ENCODE data around the gene MYH6. TPM values are rescaled to one million over a fixed set of nuclear protein-coding genes. Genes with fewer than 3 reads are reported as not detected.

The MYH6 gene
- total RNA-seq, 1 experiment from 2014 or later, result 0.09 TPM

- Mint-ChIP-seq H3K4me1 (peaks cover 13% of the 10 kb centered on the region), H3K9me3 (no peaks in the 10 kb centered on the region), H3K36me3 (no peaks in the 10 kb centered on the region), H3K27ac (no peak overlapping the region), H3K27me3 (ENCODE audit: low read depth) (peaks cover 35% of the 10 kb centered on the region), H3K4me3 (no peak overlapping the region)
- TF ChIP-seq JUN (CRISPR knock-in tag; IDR thresholded peaks at IDR 0.05), result no peak
- no peak for TF ChIP-seq ZNF232 (CRISPR knock-in tag; IDR thresholded peaks at IDR 0.05)
- TF ChIP-seq ARID4B (CRISPR knock-in tag; IDR thresholded peaks at IDR 0.05; ENCODE audit: borderline replicate concordance), result no peak
- no peak for TF ChIP-seq TEAD1 (CRISPR knock-in tag; IDR thresholded peaks at IDR 0.05)
- no peak for TF ChIP-seq ESRRA (CRISPR knock-in tag; IDR thresholded peaks at IDR 0.05; ENCODE audit: borderline replicate concordance)
- TF ChIP-seq GABPB1 (CRISPR knock-in tag; IDR thresholded peaks at IDR 0.05), result no peak
- no peak for TF ChIP-seq TP53 (CRISPR knock-in tag; IDR thresholded peaks at IDR 0.05)
- TF ChIP-seq CDX4 (CRISPR knock-in tag; IDR thresholded peaks at IDR 0.05; ENCODE audit: borderline replicate concordance), result no peak
- TF ChIP-seq ZNF532 (CRISPR knock-in tag; IDR thresholded peaks at IDR 0.05; ENCODE audit: borderline replicate concordance), result no peak
- no peak for TF ChIP-seq NR3C1 (CRISPR knock-in tag; conservative IDR thresholded peaks at IDR 0.05; ENCODE audit: low read depth)
- no peak for TF ChIP-seq NFE2L1 (CRISPR knock-in tag; IDR thresholded peaks at IDR 0.05)
- TF ChIP-seq FOXJ3 (CRISPR knock-in tag; IDR thresholded peaks at IDR 0.05; ENCODE audit: borderline replicate concordance), result no peak
- no peak for TF ChIP-seq ATF2 (CRISPR knock-in tag; IDR thresholded peaks at IDR 0.05; ENCODE audit: borderline replicate concordance, low read depth)
- TF ChIP-seq ZBTB21 (CRISPR knock-in tag; IDR thresholded peaks at IDR 0.05; ENCODE audit: borderline replicate concordance), result no peak
- no peak for TF ChIP-seq ELF4 (CRISPR knock-in tag; IDR thresholded peaks at IDR 0.05; ENCODE audit: low read depth)
- no peak for TF ChIP-seq MYBL2 (CRISPR knock-in tag; IDR thresholded peaks at IDR 0.05)
- DNase-seq (ENCODE audit: low spot score) (no peak), ATAC-seq (no peak)
- ChIA-PET CTCF (interaction anchor here (2.2 kb wide), 1 partner anchor 72 kb away, joined by 14 read pairs; no protein-coding TSS in a partner anchor), POLR2A (no interaction called here)
These were observed 23.6 kb downstream of the MYH6 start for GRCh38 chr14:23384364-23385080.
